DOHH2 (cell line): Measurements from ENCODE around the gene YIPF5.

ENCODE experiments used
- CTCF ChIP-seq: fragments of 200-600 bp; sonication (generic); IDR thresholded peaks from one replicate; pipeline ENCODE4 v1.5.1; 2014; ENCODE audit warnings: antibody characterized with exemption, mild to moderate bottlenecking, low read depth, low read length; ENCODE audit not compliant: poor library complexity, severe bottlenecking
- EZH2phosphoT487 ChIP-seq: fragments of 200-600 bp; sonication (generic); IDR thresholded peaks from 2 replicates; pipeline ENCODE4 v1.6.1; 2017; ENCODE audit warnings: borderline replicate concordance, mild to moderate bottlenecking, antibody characterized with exemption, low read length, moderate library complexity, mixed read lengths

DNA sequence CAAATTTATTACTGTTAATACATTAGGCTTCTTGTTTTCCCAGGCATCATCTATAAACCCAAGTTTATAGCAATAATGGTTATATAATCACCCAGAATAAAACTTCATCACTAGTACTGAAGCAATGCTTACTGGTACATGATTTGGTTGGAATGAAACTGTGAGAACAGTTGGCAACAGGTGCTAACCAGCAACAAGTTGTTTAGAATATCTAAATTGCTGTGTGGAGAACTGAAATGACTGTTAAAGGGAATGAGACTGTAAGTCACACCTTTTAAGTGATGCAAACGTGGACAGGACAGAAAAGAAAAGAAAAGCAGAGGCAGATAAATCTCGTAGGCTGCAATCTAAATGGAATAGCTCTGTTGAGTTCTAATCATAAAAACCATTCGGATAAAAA is 2.5 kb downstream of the YIPF5 start:
- TF ChIP-seq CTCF (no peak), EZH2phosphoT487 (no peak)
